GM21576 (cell line): ENCODE data around the gene KRTAP1-4.
"Not testable (repeated sequence)": the region's sequence is repeated elsewhere in the genome, so short reads cannot be mapped to it uniquely, and the experiment has no call there.

Source experiments
- ATAC-seq: cut with Tn5 transposase; IDR thresholded peaks from one replicate; pipeline ENCODE4 v1.9.1; 2021; ENCODE audit warnings: mild to moderate bottlenecking, moderate library complexity; ENCODE audit not compliant: unreplicated experiment

Gene KRTAP1-4

DNA sequence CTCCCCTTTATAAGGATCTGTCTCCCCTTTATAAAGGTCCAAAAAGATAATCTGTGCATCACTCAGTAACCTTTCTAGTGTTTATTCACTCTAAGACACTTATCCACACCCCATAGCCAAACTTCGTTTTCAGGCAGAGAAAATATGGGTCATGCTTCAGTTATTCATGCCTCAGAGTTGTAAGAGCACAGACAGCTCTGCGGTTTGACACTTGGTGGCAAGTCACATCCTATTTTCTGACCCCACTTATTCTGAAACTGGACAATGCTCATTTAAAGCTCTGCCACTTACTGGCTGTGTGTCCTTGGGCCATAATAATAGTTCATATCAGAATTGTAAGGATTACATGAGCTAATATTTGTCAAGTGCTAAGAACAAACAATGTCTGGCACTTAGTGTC, 19.1 kb upstream of the KRTAP1-4 start:
- ATAC-seq, result no peak

DNA sequence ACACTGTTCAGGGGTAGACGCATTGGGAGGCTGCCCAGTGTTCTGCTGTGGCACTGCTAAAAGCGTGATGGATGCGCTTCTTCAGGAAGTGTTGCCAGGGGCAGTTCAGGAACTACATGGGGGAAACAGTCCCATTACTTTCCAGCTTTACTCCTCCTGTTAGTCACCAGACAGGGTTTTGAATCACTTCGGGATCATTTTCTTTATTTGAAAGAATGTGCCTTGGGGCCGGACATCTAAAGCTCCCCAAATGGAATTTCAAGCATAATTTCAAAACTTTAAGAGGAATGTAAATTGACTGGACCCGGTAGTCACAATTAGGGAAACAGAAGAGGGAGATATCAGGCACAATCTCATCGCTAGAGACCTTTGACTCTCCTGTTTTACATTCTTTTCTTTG, 18.4 kb upstream of the KRTAP1-4 start:
- no peak for ATAC-seq

GRCh38 chr17:41046735-41047465, 16.9 kb upstream of the KRTAP1-4 start, which contains the start of gene KRTAP2-1:
TSS of gene KRTAP2-1 (minus strand) at chr17:41047316. CDS start at chr17:41047267, 49 bp downstream.
- ATAC-seq, result not testable (repeated sequence)

DNA sequence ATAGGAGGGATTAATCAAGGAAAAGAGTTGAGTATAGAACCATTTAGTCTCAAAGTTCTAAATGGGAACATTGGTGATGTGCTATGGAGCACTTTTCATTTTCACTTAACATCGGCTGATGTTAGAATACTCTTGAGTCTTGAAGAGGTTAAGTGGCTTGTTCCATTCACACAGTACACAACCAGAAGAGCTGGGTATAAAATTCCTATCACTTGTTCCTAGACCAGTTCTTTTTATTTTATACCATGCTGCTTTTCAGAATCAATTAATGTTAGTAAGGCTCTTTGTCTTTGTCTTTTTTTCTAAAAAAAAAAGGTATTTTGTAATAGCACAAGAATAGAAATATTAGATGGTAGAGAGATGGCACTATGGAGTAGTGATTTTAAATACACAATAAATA, 13.0 kb upstream of the KRTAP1-4 start:
- no peak for ATAC-seq

DNA sequence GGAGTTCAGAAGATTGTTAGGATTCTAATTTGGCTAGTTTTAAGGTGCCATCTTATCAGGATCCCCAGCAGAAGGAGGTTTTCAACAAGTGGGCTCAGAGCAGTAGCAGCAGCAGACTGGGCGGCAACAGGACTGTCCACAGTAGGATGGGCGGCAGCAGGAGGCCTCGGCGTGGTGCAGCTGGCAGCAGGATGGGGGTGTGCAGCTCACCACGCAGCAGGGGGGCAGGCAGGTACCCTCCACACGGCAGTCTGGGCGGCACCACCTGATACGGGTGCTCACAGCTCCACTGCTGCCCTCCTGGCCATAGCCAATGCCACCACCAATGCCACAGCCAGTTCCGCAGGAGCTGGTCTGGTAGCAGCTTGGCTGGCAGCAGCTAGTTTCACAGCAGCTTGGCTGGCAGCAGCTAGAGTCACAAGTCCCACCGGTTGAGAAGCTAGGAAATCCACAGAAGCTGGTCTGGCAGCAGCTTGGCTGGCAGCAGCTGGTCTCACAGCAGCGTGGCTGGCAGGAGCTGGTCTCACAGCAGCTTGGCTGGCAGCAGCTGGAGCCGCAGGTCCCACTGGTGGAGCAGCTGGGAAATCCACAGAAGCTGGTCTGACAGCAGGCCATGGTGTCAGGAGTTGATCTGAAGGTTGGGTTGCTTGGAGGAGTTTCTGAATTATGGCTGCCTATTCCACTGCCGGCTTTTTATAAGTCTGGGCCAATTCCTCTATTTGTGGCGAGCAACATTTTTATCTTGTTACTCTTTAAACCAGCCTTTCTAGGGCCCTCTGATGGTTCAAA, 11.0 kb upstream of the KRTAP1-4 start, which contains the start of gene KRTAP1-1:
TSS of gene KRTAP1-1 (minus strand) at position 668 of the 789 bp plus-strand sequence. CDS start at position 615, 53 bp downstream.
- ATAC-seq, result not testable (repeated sequence)

DNA sequence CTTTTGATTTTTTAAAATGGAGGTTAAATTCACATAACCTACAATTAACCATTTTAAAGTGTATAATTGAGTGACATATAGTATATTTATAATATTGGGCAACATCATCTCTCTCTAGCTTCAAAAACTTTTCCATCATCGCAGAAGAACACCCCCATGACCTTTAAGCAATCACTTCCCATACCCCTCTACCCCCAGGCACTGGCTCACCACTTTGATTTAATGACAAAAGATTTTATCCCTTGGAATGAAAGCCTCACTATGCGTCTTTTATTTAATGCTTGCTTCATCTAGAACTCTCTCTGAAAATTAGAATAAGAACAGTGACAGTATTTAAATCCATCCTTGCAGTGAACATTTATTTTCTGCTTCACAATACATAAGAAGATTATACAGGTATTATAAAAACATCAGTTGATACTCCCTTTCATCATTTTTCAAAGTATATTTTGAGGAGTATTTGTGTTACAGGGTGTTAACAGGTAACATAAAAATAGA, 7.9 kb upstream of the KRTAP1-4 start:
- no peak for ATAC-seq

DNA sequence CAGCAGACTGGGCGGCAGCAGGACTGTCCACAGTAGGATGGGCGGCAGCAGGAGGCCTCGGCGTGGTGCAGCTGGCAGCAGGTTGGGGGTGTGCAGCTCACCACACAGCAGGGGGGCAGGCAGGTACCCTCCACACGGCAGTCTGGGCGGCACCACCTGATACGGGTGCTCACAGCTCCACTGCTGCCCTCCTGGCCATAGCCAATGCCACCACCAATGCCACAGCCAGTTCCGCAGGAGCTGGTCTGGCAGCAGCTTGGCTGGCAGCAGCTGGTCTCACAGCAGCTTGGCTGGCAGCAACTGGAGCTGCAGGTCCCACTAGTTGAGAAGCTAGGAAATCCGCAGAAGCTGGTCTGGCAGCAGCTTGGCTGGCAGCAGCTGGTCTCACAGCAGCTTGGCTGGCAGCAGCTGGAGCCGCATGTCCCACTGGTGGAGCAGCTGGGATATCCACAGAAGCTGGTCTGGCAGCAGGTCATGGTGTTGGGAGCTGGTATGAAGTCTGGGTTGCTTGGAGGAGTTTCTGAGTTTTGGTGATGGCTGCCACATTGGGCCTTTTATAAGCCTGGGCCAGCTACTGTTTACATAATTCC, 4.4 kb upstream of the KRTAP1-4 start, which contains the start of gene KRTAP1-3:
TSS of gene KRTAP1-3 (minus strand) at position 529 of the 590 bp plus-strand sequence. CDS start at position 476, 53 bp downstream.
- not testable (repeated sequence) for ATAC-seq

DNA sequence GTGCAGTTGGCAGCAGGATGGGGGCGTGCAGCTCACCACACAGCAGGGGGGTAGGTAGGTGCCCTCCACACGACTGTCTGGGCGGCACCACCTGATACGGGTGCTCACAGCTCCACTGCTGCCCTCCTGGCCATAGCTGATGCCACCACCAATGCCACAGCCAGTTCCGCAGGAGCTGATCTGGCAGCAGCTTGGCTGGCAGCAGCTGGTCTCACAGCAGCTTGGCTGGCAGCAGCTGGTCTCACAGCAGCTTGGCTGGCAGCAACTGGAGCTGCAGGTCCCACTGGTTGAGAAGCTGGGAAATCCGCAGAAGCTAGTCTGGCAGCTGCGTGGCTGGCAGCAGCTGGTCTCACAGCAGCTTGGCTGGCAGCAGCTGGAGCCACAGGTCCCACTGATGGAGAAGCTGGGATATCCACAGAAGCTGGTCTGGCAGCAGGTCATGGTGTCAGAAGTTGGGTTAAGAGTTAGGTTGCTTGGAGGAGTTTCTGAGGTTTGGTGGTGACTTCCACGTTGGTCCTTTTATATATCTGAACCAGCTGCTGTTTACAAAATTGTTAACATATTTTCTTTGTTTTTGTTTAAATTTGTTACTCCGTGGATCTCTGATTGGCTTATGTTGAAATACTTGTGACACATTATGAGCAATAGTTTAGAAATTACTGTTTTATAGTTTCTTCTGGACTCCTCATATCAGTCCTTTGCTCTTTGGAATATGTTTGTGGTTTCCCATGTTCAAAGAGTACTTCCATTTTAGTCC, 3.1 kb downstream of the KRTAP1-4 start, which contains the start of gene KRTAP1-5:
TSS of gene KRTAP1-5 (minus strand) at position 494 of the 757 bp plus-strand sequence. CDS start at position 441, 53 bp downstream.
- no peak for ATAC-seq

GRCh38 chr17:41024697-41025096, 5.3 kb downstream of the KRTAP1-4 start:
- ATAC-seq, result no peak

GRCh38 chr17:41020336-41020735, 9.7 kb downstream of the KRTAP1-4 start:
- no peak for ATAC-seq

DNA sequence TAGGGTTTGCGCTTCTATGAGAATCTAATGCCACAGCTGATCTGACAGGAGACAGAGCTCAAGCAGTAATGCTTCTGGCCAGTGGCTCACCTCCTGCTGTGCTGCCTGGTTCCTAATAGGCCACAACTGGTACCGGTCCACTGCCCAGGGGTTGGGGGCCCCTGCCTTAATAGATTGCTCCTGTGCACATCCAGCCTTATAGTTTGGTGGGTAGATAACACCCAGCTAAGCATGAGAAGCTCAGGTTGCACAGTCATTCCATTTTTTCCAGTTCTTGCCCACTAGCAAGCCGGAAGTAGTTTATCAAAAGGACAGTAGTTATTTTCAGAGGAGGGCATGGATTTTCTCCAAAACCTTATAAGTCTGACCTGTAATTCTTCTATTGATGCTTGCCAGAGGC, 10.6 kb downstream of the KRTAP1-4 start:
- no peak for ATAC-seq

GRCh38 chr17:41018541-41018940, 11.5 kb downstream of the KRTAP1-4 start:
- no peak for ATAC-seq

GRCh38 chr17:41016578-41017215, 13.3 kb downstream of the KRTAP1-4 start:
- no peak for ATAC-seq

- no peak for ATAC-seq
Observed at GRCh38 chr17:41015454-41015853, 14.5 kb downstream of the KRTAP1-4 start.

GRCh38 chr17:41013606-41014005, 16.4 kb downstream of the KRTAP1-4 start:
- no peak for ATAC-seq

GRCh38 chr17:41013181-41013580, 16.8 kb downstream of the KRTAP1-4 start:
- ATAC-seq, result no peak

GRCh38 chr17:41012326-41013120, 17.5 kb downstream of the KRTAP1-4 start:
- no peak for ATAC-seq

- no peak for ATAC-seq
Observed at GRCh38 chr17:41010441-41010840, 19.6 kb downstream of the KRTAP1-4 start.

GRCh38 chr17:41009936-41010335, 20.1 kb downstream of the KRTAP1-4 start:
- ATAC-seq, result no peak
